ENCODE results near the gene SPSB2.

DNA sequence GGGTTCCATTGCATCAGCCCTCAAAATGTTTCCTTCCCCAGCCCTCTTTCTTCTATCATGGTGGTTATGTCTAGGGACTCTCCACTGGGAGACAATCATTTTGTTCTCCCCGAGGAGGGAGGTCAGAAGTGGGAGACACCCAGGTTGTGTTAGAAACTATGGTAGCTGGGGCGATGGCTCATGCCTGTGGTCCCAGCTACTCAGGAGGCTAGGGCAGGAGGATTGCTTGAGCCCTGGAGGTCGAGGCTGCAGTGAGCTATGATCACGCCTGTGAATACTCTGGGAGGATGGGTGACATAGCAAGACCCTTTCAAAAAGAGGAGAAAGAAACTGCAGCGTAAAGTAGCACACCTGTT is 18.5 kb upstream of the SPSB2 start:
- TF ChIP-seq, protein P1, sequence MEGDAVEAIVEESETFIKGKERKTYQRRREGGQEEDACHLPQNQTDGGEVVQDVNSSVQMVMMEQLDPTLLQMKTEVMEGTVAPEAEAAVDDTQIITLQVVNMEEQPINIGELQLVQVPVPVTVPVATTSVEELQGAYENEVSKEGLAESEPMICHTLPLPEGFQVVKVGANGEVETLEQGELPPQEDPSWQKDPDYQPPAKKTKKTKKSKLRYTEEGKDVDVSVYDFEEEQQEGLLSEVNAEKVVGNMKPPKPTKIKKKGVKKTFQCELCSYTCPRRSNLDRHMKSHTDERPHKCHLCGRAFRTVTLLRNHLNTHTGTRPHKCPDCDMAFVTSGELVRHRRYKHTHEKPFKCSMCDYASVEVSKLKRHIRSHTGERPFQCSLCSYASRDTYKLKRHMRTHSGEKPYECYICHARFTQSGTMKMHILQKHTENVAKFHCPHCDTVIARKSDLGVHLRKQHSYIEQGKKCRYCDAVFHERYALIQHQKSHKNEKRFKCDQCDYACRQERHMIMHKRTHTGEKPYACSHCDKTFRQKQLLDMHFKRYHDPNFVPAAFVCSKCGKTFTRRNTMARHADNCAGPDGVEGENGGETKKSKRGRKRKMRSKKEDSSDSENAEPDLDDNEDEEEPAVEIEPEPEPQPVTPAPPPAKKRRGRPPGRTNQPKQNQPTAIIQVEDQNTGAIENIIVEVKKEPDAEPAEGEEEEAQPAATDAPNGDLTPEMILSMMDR (IDR thresholded peaks at IDR 0.05), result no peak
- TF ChIP-seq POLR2AphosphoS5 (IDR thresholded peaks at IDR 0.05; ENCODE audit: low read depth, low read length) (no peak), TCF7L2 (IDR thresholded peaks at IDR 0.05; ENCODE audit: low read depth, low read length) (no peak), SIN3A (IDR thresholded peaks at IDR 0.05; ENCODE audit: borderline replicate concordance, insufficient read depth, low read depth, low read length) (no peak)
- TF ChIP-seq, protein P2, sequence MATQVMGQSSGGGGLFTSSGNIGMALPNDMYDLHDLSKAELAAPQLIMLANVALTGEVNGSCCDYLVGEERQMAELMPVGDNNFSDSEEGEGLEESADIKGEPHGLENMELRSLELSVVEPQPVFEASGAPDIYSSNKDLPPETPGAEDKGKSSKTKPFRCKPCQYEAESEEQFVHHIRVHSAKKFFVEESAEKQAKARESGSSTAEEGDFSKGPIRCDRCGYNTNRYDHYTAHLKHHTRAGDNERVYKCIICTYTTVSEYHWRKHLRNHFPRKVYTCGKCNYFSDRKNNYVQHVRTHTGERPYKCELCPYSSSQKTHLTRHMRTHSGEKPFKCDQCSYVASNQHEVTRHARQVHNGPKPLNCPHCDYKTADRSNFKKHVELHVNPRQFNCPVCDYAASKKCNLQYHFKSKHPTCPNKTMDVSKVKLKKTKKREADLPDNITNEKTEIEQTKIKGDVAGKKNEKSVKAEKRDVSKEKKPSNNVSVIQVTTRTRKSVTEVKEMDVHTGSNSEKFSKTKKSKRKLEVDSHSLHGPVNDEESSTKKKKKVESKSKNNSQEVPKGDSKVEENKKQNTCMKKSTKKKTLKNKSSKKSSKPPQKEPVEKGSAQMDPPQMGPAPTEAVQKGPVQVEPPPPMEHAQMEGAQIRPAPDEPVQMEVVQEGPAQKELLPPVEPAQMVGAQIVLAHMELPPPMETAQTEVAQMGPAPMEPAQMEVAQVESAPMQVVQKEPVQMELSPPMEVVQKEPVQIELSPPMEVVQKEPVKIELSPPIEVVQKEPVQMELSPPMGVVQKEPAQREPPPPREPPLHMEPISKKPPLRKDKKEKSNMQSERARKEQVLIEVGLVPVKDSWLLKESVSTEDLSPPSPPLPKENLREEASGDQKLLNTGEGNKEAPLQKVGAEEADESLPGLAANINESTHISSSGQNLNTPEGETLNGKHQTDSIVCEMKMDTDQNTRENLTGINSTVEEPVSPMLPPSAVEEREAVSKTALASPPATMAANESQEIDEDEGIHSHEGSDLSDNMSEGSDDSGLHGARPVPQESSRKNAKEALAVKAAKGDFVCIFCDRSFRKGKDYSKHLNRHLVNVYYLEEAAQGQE (IDR thresholded peaks at IDR 0.05; ENCODE audit: insufficient read depth in 1 of 2, low read depth in 2 of 2, low read length in 1 of 2), result no peak

Data from Panc1 (cell line).